ENCODE data around the gene ING2.
A peak's percentile ranks its signal among the peaks of the same experiment; 100 is the strongest.

ING2 gene

DNA sequence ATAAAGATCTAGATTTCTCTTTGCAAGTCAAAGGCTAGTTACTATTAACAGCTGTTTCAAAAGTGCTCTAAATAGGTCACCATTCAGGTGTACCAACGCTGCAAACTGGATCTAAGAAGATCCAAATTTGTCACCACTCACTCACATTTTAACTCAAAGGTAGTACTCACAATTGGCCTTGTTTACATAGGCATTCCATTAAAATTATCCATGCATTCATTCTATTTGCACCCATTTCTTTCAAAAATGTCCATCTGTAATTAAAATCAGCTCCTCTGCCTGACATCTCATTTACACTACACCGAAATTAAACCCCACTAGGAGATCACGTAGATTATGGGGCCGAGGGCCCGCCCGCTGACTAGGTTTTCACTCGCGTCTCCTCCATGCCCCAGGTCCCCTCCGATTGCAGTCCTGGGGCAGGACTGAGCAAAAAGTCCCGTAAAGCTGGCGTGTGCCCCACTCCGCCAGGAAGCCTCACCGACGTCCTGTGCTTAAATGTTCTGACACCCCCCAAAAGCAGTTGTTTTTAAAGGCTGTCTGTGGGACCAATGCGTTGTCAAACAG is 1.3 kb upstream of the ING2 start:
- peak in 1 of 2 experiments; percentile 62 for DNase-seq

- DNase-seq = peak; percentile 88 to 98
These were observed 561 bp upstream of the ING2 start for GRCh38 chr4:183504064-183504929.

DNA sequence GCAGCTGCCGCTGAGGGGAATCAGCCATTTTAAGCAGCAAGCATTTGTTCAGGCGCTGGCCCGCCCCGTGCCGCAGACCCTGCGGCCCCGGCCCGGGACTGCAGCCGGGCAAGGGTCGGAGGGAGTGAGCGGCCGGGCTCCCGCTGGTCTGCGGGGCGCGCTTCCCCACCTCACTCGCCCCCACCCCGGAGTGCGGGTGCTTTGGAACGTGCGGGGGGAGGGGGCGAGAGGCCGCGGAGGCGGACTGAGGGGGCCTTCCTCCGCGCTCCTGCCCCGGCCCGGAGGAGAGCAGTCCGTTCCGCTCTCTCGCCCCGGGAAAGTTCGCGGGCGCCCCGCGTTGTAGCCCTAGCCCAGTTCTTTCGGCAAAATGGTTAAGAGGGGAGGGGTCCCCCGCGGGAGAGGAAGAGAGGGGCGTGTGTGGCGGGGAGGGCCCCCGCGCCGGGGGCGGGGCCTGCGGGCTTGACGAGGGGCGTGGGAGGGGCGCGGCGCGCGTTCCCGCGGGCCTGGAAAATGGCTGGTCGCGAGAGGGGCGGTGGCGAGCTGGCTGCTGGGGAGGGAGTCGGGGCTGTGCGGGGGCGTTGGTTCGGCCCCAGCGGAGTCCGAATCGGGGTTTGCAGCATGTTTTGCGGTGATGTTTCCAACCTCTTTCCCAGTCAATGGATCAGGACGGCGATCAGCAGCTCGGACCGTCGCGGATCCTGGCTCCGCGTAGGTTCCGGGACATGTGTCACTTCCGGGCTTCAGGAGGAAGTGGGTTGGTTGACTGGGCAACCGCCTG is 942 bp downstream of the ING2 start:
- DNase-seq = peak; percentile 58 to 72

- DNase-seq = no peak
These were observed 1.5 kb downstream of the ING2 start for GRCh38 chr4:183506389-183506735.

DNA sequence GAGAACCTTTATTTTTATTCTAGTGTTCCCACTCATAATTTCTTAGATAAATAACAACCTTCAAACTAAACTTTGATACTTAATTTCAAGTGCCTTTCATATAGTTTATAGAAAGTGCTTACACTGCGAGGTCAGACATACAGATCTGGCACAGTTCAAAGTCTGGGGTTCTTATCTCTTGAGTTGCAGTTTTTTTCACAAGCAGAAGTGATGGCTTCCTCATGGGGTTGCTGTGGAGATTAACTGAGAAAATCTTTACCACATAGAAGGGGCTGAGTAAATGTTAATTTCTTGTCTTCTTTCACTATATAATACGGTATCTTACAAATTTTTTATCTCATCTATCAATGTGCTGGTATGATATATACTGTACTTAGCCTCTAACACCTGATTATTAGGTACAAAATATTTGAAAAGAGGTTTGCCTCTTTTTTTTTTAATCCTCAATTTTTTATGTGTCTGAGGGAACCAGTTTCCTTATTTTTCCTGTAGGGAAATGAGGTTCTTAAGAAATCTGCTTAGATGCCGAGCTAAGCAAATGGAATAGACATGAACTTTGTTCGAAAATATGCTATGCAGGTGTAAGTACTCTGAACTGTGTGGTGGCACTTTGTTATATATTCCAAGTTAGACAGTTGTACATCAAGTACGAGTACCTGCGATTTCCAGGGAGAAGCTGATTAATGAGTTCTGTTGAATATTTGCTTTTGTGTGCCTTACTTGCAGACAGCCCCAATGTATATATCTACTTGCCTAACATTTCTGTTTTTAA is 3.3 kb downstream of the ING2 start:
- no peak for DNase-seq

DNA sequence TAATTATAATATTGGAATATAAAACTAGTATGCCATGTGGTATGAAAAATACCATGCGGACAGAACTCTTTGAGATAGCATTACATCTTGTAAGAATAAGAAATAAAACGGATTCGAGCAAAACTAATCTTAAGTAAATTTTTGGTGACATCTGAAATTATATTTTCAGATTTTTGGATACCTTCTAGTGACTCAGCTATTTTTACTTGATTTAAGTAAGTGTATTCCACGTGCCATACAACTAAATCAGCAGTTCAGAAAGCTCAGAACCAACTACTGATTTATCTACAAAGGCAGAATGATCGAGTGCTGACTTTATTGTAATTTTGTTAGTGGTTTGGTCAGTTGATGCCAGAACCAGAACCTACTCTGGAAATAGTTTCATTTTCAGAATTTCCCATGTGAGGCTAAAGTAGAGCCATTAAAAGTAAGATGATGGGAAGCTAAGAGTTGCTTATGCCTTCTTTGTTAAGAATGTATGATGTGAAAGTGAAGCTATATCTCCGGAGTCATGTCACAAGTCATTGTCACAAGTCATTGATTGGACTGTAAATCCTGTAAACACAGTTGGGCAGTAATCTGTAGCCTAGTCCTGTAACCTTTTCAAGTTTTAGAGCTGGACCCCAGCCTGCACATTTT is 4.0 kb downstream of the ING2 start:
- no peak for DNase-seq

GRCh38 chr4:183515411-183515810 is 10.6 kb downstream of the ING2 start:
- no peak for DNase-seq

GRCh38 chr4:183517194-183517593 is 12.3 kb downstream of the ING2 start:
- DNase-seq = no peak

- no peak for DNase-seq
These were observed 12.9 kb downstream of the ING2 start for GRCh38 chr4:183517781-183518180.

GRCh38 chr4:183522821-183523220 is 18.0 kb downstream of the ING2 start:
- no peak for DNase-seq

GRCh38 chr4:183527326-183527725 is 22.5 kb downstream of the ING2 start:
- no peak for DNase-seq

DNA sequence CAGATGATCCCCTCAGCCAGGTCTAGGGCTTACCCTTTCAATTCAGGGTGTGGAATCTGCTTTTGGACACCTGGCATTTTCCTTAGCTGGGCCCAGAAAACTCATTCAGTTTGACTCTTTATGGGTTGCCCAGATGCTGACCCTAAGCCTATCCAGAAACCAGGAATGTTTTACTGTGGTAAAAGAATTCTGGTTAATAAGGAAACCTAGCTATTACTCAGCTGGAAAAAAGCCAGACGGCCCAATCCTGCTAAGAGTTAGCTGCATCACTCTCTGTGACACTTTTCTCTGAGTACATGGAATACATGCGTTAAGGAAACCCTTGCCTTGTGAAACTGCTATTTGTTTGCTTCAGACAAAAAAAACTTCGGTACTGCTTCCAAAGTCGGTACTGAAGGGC is 28.0 kb downstream of the ING2 start:
- no peak for DNase-seq

- DNase-seq = no peak
These were observed 28.8 kb downstream of the ING2 start for GRCh38 chr4:183533698-183534097.

DNA sequence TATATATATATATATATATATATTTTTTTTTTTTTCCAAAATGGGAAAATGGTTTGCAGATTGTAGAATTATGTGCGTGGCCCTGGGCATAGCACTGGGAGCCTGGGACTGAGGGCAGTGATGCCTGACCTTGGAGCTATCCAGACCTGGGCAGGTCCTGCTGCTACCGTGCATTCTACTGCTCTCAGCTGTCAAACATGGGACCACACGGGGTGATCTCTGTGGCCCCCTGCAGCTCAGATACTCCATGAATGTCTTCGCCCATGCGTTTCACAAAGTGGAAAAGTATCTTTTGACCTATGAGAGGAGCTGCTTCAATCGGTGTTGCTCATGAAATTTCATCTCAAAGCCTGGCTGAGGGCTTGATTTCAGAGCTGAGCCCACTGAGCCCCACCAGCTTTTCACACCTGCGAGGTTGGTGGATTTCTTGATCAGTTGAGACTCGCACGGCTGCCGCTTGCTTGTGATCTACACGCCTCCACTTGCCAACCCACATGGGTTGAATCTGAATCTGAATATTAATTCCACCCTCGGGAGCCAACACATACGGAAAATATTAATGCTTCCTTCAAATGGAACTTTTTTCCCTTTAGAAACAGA is 35.7 kb downstream of the ING2 start:
- DNase-seq = no peak

GRCh38 chr4:183541010-183541751 is 36.3 kb downstream of the ING2 start:
- no peak for DNase-seq

- no peak for DNase-seq
These were observed 36.8 kb downstream of the ING2 start for GRCh38 chr4:183541752-183542040.

DNA sequence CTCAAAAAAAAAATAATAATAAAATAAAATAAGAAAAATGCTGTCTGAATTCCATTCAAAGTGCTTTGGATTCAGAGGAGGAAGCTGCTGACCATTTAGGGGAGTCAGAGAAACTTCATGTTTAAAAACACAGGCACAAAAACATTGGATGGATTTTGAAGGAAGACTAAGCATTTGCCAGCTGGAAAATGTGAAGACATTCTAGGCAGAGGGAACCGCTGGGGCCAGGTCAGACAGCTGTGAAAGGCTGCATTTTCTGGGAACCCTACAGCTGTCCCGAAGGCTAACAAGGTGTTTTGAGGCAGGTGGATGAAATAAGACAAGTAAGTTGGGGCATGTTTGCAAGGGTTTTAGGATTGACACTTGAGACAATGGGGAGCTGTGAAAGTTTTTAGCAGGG is 38.6 kb downstream of the ING2 start:
- no peak for DNase-seq

DNA sequence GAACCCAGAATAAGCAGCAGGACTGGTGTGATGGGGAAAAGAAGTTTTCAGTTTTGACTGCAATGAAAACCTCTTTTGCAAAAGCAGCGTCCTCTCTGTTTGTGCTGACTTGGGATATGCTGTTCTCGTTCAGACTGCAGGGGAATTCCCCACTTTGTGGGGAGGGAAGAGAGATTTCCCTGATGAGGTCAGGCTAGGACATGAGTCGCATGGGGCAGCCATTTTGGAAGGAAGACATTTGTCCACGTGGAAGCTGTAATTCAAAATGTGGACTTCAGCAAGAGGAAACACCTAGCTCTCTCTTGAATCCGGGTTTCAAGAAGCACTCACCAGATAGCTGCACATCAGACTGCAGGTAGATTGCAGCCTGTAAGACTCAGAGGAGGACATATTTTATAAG is 39.3 kb downstream of the ING2 start:
- DNase-seq = no peak

DNA sequence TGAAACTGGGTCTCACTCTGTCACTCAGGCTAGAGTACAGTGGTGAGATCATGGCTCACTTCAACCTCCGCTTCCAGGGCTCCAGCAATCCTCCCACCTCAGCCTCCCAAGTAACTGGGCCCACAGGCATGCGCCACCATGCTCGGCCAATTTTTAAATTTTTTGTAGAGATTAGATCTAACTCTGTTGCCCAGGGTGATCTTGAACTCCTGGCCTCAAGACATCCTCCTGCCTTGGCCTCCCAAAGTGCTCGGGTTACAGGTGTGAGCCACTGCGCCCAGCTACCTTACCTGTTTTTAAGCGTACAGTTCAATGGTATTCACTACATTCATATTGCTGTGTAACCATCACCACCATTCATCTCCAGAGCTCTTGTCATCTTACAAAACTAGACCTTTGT is 41.5 kb downstream of the ING2 start:
- DNase-seq = no peak

- no peak for DNase-seq
These were observed 43.4 kb downstream of the ING2 start for GRCh38 chr4:183548306-183548705.

DNA sequence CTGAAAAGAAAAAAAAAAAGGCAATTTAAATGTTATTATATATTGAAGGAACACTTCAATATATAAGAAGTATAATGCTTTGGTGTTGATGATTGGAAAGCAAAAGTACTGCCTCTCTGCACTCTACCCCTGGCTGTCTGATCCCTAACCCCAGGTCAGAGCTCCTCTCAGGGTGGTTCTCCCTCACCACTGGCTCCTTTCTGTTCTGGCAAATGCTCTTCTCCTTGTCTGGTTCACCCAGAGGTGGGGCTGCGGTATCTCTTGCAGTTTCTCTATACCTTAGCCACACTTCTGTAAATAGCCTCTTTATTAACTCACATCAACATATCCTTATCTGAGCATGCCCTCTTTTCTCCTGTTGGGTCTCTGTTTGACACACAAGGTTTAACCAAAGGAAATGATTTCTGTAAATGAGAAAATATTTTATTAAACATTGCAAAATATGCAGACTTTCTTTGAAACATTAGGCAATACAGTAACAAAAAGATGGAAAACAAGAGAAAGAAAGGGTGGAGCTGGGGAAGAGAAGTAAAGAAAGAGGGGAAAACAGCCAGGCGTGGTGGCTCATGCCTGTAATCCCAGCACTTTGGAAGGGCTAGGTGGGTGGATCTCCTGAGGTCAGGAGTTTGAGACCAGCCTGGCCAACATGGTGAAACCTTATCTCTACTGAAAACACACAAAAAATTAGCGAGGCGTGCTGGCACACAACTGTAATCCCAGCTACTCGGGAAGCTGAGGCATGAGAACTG is 45.7 kb downstream of the ING2 start:
- DNase-seq = no peak

Measured in NCI-H446 (cell line).